ENCODE measurements around the gene SFXN3.

SFXN3 gene

DNA sequence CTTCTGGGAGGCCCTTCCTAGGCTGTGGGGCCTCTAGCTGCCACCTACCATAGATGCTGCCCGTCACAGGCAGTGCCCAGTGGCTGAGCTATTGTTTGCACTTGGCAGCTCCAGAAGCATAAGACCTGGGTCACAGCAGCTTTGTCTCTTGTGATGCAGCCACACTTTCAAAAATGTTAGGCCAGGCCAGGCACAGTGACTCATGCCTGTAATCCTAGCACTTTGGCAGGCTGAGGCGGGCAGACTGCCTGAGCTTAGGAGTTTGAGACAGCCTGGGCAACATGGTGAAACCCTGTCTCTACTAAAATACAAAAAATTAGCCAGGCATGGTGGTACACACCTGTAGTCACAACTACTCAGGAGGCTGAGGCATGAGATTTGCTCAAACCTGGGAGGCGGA lies 21.3 kb downstream of the SFXN3 start:
- Histone ChIP-seq H3K36me3 (ENCODE audit: control insufficient read depth, insufficient read depth, low read length) (no peaks in the 10 kb centered on the region; the same call in none of the 2 replicates), H3K27me3 (replicated peaks; ENCODE audit: control insufficient read depth, insufficient read depth, low read length) (no peaks in the 10 kb centered on the region), H3K4me3 (replicated peaks; ENCODE audit: low read depth, low read length) (no peak overlapping the region)
- DNase-seq (ENCODE audit: extremely low read depth, insufficient read length) = no peak
- TF ChIP-seq, protein P1, sequence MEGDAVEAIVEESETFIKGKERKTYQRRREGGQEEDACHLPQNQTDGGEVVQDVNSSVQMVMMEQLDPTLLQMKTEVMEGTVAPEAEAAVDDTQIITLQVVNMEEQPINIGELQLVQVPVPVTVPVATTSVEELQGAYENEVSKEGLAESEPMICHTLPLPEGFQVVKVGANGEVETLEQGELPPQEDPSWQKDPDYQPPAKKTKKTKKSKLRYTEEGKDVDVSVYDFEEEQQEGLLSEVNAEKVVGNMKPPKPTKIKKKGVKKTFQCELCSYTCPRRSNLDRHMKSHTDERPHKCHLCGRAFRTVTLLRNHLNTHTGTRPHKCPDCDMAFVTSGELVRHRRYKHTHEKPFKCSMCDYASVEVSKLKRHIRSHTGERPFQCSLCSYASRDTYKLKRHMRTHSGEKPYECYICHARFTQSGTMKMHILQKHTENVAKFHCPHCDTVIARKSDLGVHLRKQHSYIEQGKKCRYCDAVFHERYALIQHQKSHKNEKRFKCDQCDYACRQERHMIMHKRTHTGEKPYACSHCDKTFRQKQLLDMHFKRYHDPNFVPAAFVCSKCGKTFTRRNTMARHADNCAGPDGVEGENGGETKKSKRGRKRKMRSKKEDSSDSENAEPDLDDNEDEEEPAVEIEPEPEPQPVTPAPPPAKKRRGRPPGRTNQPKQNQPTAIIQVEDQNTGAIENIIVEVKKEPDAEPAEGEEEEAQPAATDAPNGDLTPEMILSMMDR (IDR thresholded peaks at IDR 0.05; ENCODE audit: insufficient read depth, low read length, poor library complexity, severe bottlenecking) = no peak

DNA sequence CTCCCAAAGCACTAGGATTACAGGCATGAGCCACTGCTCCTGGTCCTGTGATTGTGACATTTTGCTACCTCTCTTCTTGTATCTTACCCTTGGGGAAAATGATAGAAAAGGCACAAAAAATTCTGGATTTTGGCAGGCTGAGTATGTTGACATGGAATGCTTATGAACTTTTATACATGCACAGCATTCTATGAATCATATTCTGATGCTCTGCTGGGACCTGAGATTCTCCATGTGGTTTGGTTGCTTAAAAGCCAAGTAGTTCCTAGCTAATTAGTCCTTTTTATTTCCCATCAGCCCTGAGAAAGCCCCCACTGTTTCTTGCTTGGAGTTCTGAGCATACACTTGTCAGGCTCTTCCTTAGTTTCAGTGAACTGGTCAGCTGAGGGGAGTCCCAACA lies 22.5 kb downstream of the SFXN3 start:
- no peak overlapping the region for H3K4me3 ChIP-seq (replicated peaks; ENCODE audit: low read depth, low read length)
- no peak for DNase-seq (ENCODE audit: extremely low read depth, insufficient read length)
- H3K36me3 ChIP-seq (ENCODE audit: control insufficient read depth, insufficient read depth, low read length) = peaks cover 2% of the 10 kb centered on the region
- TF ChIP-seq, protein P1 (IDR thresholded peaks at IDR 0.05; ENCODE audit: insufficient read depth, low read length, poor library complexity, severe bottlenecking) = no peak
- H3K27me3 ChIP-seq (replicated peaks; ENCODE audit: control insufficient read depth, insufficient read depth, low read length) = no peaks in the 10 kb centered on the region

DNA sequence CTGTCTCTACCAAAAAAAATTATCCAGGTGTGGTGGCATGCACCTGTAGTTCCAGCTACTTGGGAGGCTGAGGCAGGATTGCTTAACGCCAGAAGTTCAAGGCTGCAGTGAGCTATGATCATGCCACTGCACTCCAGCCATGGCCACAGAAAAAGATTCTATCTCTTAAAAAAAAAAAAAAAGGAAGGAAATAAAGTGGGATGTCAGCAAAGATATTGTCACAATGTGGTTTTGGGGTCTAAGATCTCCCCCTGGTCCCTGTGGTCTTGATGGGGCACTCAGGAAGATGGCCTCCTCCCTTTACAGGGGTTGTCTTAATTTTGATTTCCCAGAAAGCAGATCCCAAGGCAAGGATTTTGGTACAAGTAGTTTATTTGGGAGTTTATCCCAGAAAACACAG lies 23.3 kb downstream of the SFXN3 start:
- no peaks in the 10 kb centered on the region for H3K27me3 ChIP-seq (replicated peaks; ENCODE audit: control insufficient read depth, insufficient read depth, low read length)
- DNase-seq (ENCODE audit: extremely low read depth, insufficient read length) = no peak
- TF ChIP-seq, protein P1 (IDR thresholded peaks at IDR 0.05; ENCODE audit: insufficient read depth, low read length, poor library complexity, severe bottlenecking) = no peak
- peaks cover 2% of the 10 kb centered on the region for H3K36me3 ChIP-seq (ENCODE audit: control insufficient read depth, insufficient read depth, low read length)
- no peak overlapping the region for H3K4me3 ChIP-seq (replicated peaks; ENCODE audit: low read depth, low read length)

DNA sequence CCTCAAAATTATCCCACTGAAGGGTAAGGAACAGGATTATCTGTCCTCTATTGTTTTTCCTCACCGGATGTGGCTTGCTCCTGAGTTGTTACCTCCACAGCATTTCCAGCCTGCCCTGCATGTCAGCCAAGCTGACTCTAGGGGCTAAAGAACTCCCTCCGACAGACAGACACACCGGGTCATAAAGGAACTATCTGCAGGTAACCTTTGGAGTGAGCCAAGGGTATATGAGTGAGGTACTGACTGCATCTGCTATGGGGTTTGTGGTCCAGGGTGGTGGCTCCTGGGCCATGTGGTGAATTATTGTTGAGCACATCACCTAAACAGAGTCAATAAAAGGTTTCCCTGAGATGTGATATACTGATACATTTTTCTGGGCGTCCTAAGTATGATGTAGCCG lies 23.8 kb downstream of the SFXN3 start:
- Histone ChIP-seq H3K4me3 (replicated peaks; ENCODE audit: low read depth, low read length) (no peak overlapping the region), H3K27me3 (replicated peaks; ENCODE audit: control insufficient read depth, insufficient read depth, low read length) (no peaks in the 10 kb centered on the region), H3K36me3 (ENCODE audit: control insufficient read depth, insufficient read depth, low read length) (peaks cover 2% of the 10 kb centered on the region)
- TF ChIP-seq, protein P1 (IDR thresholded peaks at IDR 0.05; ENCODE audit: insufficient read depth, low read length, poor library complexity, severe bottlenecking) = no peak
- DNase-seq (ENCODE audit: extremely low read depth, insufficient read length) = no peak

DNA sequence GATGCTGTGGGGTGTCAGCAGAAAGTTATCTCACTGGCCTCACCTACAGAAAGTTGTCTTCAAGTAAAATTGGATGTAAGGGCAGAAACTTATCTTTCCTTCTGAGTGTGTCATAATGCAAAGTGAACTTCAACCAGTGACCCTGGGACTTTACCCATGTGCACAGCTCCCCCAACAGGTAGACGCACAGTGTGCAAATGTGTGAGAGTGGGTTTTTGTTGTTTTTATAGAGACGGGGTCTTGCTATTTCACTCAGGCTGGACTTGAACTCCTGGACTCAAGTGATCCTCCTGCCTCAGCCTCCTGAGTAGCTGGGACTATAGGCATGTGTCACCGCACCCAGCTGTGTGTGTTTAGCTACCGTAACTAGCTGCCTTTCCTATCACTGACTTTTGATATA lies 24.4 kb downstream of the SFXN3 start:
- DNase-seq (ENCODE audit: extremely low read depth, insufficient read length) = no peak
- Histone ChIP-seq H3K36me3 (ENCODE audit: control insufficient read depth, insufficient read depth, low read length) (peaks cover 2% of the 10 kb centered on the region), H3K27me3 (replicated peaks; ENCODE audit: control insufficient read depth, insufficient read depth, low read length) (no peaks in the 10 kb centered on the region), H3K4me3 (replicated peaks; ENCODE audit: low read depth, low read length) (no peak overlapping the region)
- TF ChIP-seq, protein P1 (IDR thresholded peaks at IDR 0.05; ENCODE audit: insufficient read depth, low read length, poor library complexity, severe bottlenecking) = peak; percentile 22

Data from GM06990 (cell line).